IMR-90 (cell line): Measurements from ENCODE around the gene CD300H.

Source experiments
- CEBPB ChIP-seq: IDR thresholded peaks from 2 replicates; pipeline ENCODE4 v1.6.1; 2012; ENCODE audit warnings: low read depth, low read length, improper control_type of control experiment
- FOS ChIP-seq: fragments of 150-350 bp; IDR thresholded peaks from 2 replicates; pipeline ENCODE4 v1.6.1; 2016; ENCODE audit warnings: low read depth, low read length
- MAFK ChIP-seq: IDR thresholded peaks from 2 replicates; pipeline ENCODE4 v1.6.1; 2012; ENCODE audit warnings: low read depth, low read length, improper control_type of control experiment
- MAZ ChIP-seq: IDR thresholded peaks from 2 replicates; pipeline ENCODE4 v1.6.1; 2012; ENCODE audit warnings: low read depth, mild to moderate bottlenecking, low read length, improper control_type of control experiment, moderate library complexity, borderline replicate concordance
- MXI1 ChIP-seq: IDR thresholded peaks from 2 replicates; pipeline ENCODE4 v1.6.1; 2012; ENCODE audit warnings: low read depth, mild to moderate bottlenecking, low read length, moderate library complexity, borderline replicate concordance
- NFE2L2 ChIP-seq: fragments of 150-350 bp; IDR thresholded peaks from 2 replicates; pipeline ENCODE4 v1.6.1; 2016; ENCODE audit warnings: low read depth, mild to moderate bottlenecking, low read length
- POLR2A ChIP-seq: IDR thresholded peaks from 2 replicates; pipeline ENCODE4 v1.6.1; 2012; ENCODE audit warnings: mild to moderate bottlenecking, low read depth, low read length
- RAD21 ChIP-seq: IDR thresholded peaks from 2 replicates; pipeline ENCODE4 v1.6.1; 2012; ENCODE audit warnings: low read length, improper control_type of control experiment
- RCOR1 ChIP-seq: IDR thresholded peaks from 2 replicates; pipeline ENCODE4 v1.6.1; 2012; ENCODE audit warnings: mild to moderate bottlenecking, low read length, improper control_type of control experiment; ENCODE audit not compliant: insufficient replicate concordance
- RFX5 ChIP-seq: IDR thresholded peaks from 2 replicates; pipeline ENCODE4 v1.8.0; 2012; ENCODE audit warnings: low read depth, mild to moderate bottlenecking, low read length, moderate library complexity
- SMC3 ChIP-seq: fragments of 150-350 bp; IDR thresholded peaks from 2 replicates; pipeline ENCODE4 v1.6.1; 2016; ENCODE audit warnings: low read depth, mild to moderate bottlenecking, antibody characterized with exemption, low read length, moderate library complexity
- TF ChIP-seq, protein P1 (sequence below): conservative IDR thresholded peaks from 2 replicates; pipeline ENCODE4 v1.5.1; 2012; ENCODE audit warnings: mild to moderate bottlenecking, low read depth, low read length, improper control_type of control experiment
- TF ChIP-seq, protein P2 (sequence below): fragments of 150-350 bp; IDR thresholded peaks from 2 replicates; pipeline ENCODE4 v1.6.1; 2017; ENCODE audit warnings: mild to moderate bottlenecking, antibody characterized with exemption, low read length, low read depth

DNA sequence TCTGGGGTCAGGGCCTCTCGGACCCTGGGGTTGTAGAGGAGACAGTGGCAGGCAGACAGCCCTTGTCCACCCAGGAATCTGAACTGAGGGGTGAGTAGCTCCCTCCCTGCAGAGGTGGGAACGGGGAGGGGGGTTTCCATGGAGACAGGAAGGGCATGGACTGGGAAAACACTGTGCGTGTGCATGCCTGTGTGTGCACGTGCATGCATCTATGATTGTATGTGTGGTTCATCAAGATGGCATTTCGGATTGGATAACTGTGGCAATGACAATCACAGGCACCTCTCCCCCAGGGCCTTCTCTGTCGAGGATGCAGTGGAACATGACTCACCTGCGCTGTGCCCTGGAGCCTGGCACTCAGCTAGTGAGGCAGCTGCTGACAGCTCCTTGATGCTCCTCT lies 15.3 kb downstream of the CD300H start:
- no peak for TF ChIP-seq RFX5
- TF ChIP-seq, protein P1, sequence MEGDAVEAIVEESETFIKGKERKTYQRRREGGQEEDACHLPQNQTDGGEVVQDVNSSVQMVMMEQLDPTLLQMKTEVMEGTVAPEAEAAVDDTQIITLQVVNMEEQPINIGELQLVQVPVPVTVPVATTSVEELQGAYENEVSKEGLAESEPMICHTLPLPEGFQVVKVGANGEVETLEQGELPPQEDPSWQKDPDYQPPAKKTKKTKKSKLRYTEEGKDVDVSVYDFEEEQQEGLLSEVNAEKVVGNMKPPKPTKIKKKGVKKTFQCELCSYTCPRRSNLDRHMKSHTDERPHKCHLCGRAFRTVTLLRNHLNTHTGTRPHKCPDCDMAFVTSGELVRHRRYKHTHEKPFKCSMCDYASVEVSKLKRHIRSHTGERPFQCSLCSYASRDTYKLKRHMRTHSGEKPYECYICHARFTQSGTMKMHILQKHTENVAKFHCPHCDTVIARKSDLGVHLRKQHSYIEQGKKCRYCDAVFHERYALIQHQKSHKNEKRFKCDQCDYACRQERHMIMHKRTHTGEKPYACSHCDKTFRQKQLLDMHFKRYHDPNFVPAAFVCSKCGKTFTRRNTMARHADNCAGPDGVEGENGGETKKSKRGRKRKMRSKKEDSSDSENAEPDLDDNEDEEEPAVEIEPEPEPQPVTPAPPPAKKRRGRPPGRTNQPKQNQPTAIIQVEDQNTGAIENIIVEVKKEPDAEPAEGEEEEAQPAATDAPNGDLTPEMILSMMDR: no peak
- TF ChIP-seq, protein P2, sequence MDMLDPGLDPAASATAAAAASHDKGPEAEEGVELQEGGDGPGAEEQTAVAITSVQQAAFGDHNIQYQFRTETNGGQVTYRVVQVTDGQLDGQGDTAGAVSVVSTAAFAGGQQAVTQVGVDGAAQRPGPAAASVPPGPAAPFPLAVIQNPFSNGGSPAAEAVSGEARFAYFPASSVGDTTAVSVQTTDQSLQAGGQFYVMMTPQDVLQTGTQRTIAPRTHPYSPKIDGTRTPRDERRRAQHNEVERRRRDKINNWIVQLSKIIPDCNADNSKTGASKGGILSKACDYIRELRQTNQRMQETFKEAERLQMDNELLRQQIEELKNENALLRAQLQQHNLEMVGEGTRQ: no peak
- no peak for TF ChIP-seq MAZ
- no peak for TF ChIP-seq MAFK
- no peak for TF ChIP-seq POLR2A
- no peak for TF ChIP-seq SMC3
- no peak for TF ChIP-seq NFE2L2
- TF ChIP-seq RAD21: no peak
- no peak for TF ChIP-seq RCOR1
- TF ChIP-seq FOS: no peak
- no peak for TF ChIP-seq CEBPB
- TF ChIP-seq MXI1: no peak
